G401 (cell line): Measurements from ENCODE around the gene CD99. TPM values are rescaled to one million over a fixed set of nuclear protein-coding genes. Genes with fewer than 3 reads are reported as not detected.
"Not testable (repeated sequence)": the region's sequence is repeated elsewhere in the genome, so short reads cannot be mapped to it uniquely, and the experiment has no call there.

Experiments used
- DNase-seq: peaks from one replicate; pipeline ENCODE4 v3.0.0-alpha.2; 2015; ENCODE audit warnings: low spot score
- in situ Hi-C: cut with HindIII; loops from 2 replicates; pipeline ENCODE4 v1.10.0; 2016; ENCODE audit warnings: low sequenced_read_pairs, mixed read lengths
- total RNA-seq: library from RNA; depleted of rRNA; stranded (reverse); fragments of >200 nt; shearing (Covaris generic); gene quantifications from 2 replicates; pipeline ENCODE4 v1.2.3, GENCODE V29; 2014

Gene CD99
- total RNA-seq, 1 experiment from 2014 or later, result 133 TPM

- in situ Hi-C loops, result no loop called here
- DNase-seq, result no peak
These were observed 65.5 kb downstream of the CD99 start for GRCh38 chrX:2756548-2756947.

DNA sequence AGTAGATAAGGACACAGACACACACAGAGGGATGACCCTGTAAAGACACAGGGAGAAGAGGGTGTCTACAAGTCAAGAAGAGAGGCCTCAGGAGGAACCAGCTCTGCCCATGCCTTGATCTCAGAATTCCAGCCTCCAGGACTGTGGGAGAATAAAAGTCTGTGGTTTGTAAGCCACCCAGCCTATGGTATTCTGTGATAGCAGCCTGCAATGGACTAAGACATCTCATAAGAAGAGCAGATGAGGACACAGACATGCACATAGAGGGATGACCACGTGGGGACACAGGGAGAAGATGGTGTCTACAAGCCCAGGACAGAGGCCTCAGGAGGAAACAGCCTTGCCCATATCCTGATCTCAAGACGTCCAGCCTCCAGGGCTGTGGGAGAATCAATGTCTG lies 70.2 kb downstream of the CD99 start:
- no peak for DNase-seq
- in situ Hi-C loops, result no loop called here

DNA sequence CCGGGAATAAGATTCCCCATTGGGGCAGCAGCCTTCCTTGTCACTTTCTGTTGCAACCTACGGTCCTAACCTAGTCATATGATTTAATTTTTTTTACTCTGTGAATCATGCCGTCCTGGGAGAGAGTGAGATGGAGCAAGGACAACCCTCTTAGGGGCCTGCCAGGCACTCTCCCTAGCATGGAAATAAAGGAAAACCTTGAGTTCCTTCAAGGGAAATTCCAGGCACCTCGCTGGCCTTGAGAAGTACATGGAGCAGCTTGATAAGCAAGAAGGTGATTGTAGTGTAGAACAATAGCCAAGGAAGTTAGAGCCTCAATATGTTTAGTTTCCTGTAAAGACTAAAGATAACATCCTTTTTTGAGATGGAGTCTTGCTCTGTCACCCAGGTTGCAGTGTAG lies 71.6 kb downstream of the CD99 start:
- in situ Hi-C loops, result not testable (repeated sequence)

DNA sequence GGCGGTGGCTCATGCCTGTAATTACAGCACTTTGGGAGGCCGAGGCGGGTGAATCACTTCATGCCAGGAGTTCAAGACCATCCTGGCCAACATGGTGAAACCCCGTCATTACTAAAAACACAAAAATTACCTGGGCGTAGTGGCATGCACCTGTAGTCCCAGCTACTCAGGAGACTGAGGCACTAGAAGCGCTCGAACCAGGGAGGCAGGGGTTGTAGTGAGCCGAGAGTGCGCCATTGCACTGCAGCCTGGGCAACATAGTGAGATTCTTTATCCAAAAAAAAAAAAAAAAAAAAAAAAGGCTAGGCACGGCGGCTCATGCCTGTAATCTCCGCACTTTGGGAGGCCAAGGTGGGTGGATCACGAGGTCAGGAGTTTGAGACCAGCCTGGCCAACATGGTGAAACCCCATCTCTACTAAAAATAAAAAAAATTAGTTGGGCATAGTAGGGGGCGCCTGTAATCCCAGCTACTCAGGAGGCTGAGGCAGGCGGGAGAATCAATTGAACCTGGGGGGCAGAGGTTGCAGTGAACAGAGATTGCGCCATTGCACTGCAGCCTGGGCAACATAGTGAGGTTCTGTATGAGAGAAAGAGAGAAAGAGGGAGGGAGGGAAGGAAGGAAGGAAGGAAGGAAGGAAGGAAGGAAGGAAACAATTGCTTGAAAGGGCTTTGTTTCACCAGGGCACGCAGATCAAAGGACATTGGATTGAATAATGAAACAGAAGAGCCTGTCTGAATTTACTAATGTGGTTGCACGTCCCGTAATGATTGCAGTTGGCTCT lies 73.9 kb downstream of the CD99 start:
- in situ Hi-C loops, result not testable (repeated sequence)

More for the DNA sequence above, 71.6 kb downstream of the CD99 start:
- not testable (repeated sequence) for DNase-seq

GRCh38 chrX:2765549-2765830 lies 74.4 kb downstream of the CD99 start:
- DNase-seq, result no peak
- in situ Hi-C loops, result no loop called here

More for the DNA sequence above, 73.9 kb downstream of the CD99 start:
- not testable (repeated sequence) for DNase-seq

GRCh38 chrX:2766906-2767305 lies 75.8 kb downstream of the CD99 start:
- DNase-seq, result no peak
- in situ Hi-C loops, result no loop called here

GRCh38 chrX:2767631-2768455 lies 76.7 kb downstream of the CD99 start:
- peak; percentile 19 for DNase-seq
- in situ Hi-C loops, result no loop called here

DNA sequence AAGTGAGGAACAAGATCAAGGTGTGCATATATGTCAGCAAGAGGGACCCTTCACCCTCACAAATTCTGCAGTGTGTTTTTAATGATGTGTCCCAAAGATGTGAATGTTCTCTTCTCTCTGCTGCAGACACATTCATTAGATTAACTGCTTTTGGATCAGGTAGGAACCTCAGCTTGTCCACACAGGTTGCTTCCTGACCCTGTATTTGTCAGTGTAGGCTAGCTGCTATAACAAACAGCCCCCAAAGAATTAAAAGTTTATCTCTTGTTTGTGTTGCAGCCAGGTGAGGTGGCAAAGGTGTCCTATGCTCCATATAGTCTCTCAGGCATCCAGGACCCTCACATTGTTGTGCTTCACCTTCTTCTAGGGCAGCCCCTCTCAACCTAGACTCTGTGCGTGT lies 78.5 kb downstream of the CD99 start:
- DNase-seq, result no peak
- in situ Hi-C loops, result no loop called here

DNA sequence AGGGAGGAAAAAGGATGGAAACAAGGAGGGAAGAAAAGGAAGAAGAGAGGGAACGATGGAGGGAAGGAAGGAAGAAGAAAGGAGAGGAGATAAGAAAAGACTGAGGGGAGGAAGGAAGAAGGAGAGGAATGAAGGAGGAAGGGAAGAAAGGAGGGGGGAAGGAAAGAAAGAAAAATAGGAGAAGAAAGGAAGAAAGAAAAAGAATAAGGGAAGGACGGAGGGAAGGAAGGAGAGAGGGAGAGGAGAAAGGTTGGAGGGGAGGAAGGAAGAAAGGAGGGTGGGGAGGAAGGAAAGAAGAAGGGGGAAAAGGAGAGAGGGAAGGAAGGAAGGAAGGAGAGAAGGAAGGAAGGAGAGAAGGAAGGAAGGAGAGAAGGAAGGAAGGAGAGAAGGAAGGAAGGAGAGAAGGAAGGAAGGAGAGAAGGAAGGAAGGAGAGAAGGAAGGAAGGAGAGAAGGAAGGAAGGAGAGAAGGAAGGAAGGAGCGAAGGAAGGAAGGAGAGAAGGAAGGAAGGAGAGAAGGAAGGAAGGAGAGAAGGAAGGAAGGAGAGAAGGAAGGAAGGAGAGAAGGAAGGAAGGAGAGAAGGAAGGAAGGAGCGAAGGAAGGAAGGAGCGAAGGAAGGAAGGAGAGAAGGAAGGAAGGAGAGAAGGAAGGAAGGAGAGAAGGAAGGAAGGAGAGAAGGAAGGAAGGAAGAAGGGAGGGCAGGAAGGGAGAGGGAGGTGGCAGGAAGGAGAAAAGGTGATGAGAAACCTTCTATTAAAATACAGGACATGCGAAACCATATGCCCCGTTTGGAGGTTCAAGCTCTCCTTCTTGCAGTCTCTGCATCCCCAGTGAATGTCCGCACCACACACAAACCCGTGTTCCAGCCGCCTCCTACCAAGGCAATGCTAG lies 82.3 kb downstream of the CD99 start:
- in situ Hi-C loops, DNase-seq: not testable (repeated sequence)

GRCh38 chrX:2774057-2774456 lies 83.0 kb downstream of the CD99 start:
- no peak for DNase-seq
- in situ Hi-C loops, result no loop called here

GRCh38 chrX:2774776-2775175 lies 83.7 kb downstream of the CD99 start:
- in situ Hi-C loops, result no loop called here
- no peak for DNase-seq

DNA sequence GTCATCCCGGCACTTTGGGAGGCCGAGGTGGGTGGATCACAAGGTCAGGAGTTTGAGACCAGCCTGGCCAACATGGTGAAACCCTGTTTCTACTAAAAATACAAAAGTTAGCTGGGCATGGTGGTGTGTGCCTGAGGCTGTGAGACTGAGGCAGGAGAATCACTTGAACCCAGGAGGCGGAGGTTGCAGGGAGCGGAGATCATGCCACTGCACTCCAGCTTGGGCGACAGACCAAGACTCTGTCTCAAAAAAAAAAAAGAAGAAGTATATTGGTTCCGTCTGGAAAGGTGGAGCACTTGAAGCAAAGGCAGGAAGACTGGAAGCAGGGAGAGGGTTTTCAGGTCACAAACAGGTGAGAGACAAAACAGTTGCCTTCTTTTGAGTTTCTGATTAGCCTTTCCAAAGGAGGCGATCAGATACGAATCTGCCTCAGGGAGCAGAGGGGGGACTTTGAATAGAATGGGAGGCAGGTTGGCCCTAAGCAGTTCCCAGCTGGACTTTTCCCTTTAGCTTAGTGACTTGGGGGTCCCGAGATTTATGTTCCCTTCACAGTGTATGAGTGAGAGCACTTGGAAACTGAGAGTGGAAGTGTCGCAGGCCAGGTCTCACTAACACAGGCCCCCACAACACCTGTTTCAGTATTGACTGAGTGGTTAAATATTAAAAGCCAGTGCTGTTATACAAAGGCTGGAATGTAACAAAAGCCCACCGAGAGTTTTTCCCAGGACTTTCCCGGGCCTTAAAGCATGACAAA lies 89.6 kb downstream of the CD99 start:
- in situ Hi-C loops, DNase-seq: not testable (repeated sequence)

GRCh38 chrX:2781226-2781571 lies 90.1 kb downstream of the CD99 start:
- in situ Hi-C loops, result no loop called here
- DNase-seq, result no peak

DNA sequence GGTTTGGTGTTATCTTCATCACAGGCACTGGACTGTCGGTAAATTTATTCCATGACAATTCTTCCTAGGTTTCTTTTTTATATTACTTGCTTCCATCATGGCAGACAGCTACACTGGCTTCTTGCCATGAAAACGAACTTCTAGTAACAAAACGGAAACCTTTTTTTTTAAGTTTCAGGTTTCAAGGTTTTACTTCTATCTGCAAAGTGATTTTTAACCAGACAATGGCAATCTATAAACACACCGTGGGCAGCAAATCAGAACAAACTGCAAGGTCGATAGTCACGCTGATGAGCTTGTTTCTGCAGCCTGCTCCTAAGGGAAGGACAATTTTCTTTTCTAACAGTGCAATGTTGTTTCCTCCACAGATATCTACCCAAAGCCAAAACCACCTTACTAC lies 90.6 kb downstream of the CD99 start:
- DNase-seq, result no peak
- in situ Hi-C loops, result no loop called here

DNA sequence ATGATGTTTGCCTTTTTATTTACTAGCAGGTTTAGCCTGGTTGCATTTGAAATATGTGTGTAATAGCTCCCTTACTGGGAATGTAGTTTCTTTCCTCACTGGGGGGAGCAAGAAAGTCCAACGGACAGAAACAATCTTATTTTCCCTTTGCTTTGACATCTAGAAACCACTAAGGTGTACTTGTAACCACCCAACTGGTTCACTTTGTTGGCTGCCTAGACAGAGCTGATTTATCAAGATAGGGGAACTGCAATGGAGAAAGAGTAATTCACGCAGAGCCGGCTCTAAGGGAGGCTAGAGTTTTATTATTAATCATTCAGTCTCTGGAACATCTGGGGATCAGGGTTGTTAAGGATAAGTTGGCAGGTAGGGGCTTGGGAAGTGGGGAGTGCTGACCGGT lies 91.1 kb downstream of the CD99 start:
- in situ Hi-C loops, result no loop called here
- DNase-seq, result no peak

GRCh38 chrX:2782778-2783177 lies 91.7 kb downstream of the CD99 start:
- in situ Hi-C loops, result no loop called here

DNA sequence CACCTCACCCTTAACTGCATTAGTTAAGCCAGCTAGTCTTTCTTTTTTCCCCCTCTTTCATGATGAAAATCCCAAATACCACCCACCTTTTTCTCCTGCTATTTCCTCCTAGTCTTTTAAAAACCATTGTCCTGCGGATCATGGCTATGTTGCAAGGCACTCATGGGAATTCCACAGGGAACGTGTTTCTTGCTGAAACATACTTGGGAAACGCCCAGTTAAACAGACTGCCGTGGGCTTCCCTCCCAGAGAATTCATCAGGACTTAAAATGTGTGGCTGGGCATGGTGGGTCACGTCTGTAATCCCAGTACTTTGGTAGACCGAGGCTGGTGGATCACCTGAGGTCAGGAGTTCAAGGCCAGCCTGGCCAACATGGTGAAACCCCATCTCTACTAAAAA lies 92.9 kb downstream of the CD99 start:
- in situ Hi-C loops, result no loop called here

More at GRCh38 chrX:2782778-2783177, 91.7 kb downstream of the CD99 start:
- DNase-seq, result no peak

GRCh38 chrX:2785538-2785937 lies 94.4 kb downstream of the CD99 start:
- DNase-seq, result no peak

More for the DNA sequence above, 92.9 kb downstream of the CD99 start:
- DNase-seq, result no peak

DNA sequence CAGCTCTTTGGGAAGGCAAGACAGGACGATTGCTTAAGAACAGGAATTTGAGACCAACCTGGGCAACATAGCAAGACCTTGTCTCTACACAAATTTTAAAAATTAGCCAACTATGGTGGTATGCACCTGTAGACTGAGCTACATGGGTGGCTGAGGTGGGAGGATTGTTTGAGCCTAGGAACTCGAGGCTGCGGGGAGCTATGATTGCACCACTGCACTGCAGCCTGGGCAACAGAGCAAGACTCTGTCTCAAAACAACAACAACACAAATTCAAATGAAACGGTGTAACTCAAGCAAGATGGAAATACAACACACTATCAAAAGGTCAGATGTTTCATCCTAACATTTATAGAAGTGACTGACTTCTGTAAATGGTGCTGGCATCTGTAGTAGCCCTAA lies 97.9 kb downstream of the CD99 start:
- in situ Hi-C loops, result no loop called here
- DNase-seq, result no peak

More at GRCh38 chrX:2785538-2785937, 94.4 kb downstream of the CD99 start:
- in situ Hi-C loops, result no loop called here
